Endothelial cell of umbilical vein (primary cell): Measurements from ENCODE around the gene LAMB3.
A peak's percentile ranks its signal among the peaks of the same experiment; 100 is the strongest.

ENCODE experiments used
- CTCF ChIP-seq, 2 donors: IDR thresholded peaks; 1 replicate in 1 of 2; 2 replicates in 1 of 2; pipeline ENCODE4 v1.5.1; 2011; ENCODE audit warnings: low read length in 2 of 2, mild to moderate bottlenecking in 2 of 2, moderate library complexity in 2 of 2, control low read depth in 1 of 2, inconsistent platforms in 1 of 2, low read depth in 1 of 2; ENCODE audit not compliant: insufficient read depth in 1 of 2; ENCODE audit errors: extremely low read depth in 1 of 2
- EZH2 ChIP-seq: IDR thresholded peaks from 2 replicates; pipeline ENCODE4 v1.6.1; 2012; ENCODE audit warnings: borderline replicate concordance, low read depth, mild to moderate bottlenecking, moderate library complexity, low read length, inconsistent platforms; ENCODE audit not compliant: severe bottlenecking
- JUN ChIP-seq: IDR thresholded peaks from 2 replicates; pipeline ENCODE4 v1.6.1; 2011; ENCODE audit warnings: borderline replicate concordance, low read depth; ENCODE audit not compliant: insufficient read length, insufficient read depth
- POLR2A ChIP-seq: IDR thresholded peaks from 2 replicates; pipeline ENCODE4 v1.6.1; 2012; ENCODE audit warnings: low read depth, mild to moderate bottlenecking, control low read depth, low read length
- POLR2AphosphoS5 ChIP-seq: IDR thresholded peaks from 2 replicates; pipeline ENCODE4 v1.6.1; 2012; ENCODE audit warnings: low read depth, mild to moderate bottlenecking, control low read depth, low read length, moderate library complexity; ENCODE audit not compliant: insufficient read depth

GRCh38 chr1:209646558-209646957, 5.7 kb downstream of the LAMB3 start:
- TF ChIP-seq EZH2 (no peak), CTCF (IDR thresholded peaks at IDR 0.05; ENCODE audit: extremely low read depth in 1 of 2, insufficient read depth in 1 of 2, low read depth in 1 of 2, low read length in 2 of 2) (peak in 1 of 2 donors; percentile 14), POLR2AphosphoS5 (no peak), JUN (no peak), POLR2A (no peak)
